Neural progenitor cell (in vitro differentiated cells): ENCODE measurements around the gene TDRD9.

Experiments
- EZH2phosphoT487 ChIP-seq: fragments of 200-600 bp; sonication (generic); IDR thresholded peaks from 2 replicates; pipeline ENCODE4 v1.6.1; 2017; ENCODE audit warnings: antibody characterized with exemption
- TF ChIP-seq, protein P1 (sequence below): fragments of 200-600 bp; sonication (generic); IDR thresholded peaks from 2 replicates; pipeline ENCODE4 v1.5.1; 2017; ENCODE audit warnings: antibody characterized with exemption, mild to moderate bottlenecking

DNA sequence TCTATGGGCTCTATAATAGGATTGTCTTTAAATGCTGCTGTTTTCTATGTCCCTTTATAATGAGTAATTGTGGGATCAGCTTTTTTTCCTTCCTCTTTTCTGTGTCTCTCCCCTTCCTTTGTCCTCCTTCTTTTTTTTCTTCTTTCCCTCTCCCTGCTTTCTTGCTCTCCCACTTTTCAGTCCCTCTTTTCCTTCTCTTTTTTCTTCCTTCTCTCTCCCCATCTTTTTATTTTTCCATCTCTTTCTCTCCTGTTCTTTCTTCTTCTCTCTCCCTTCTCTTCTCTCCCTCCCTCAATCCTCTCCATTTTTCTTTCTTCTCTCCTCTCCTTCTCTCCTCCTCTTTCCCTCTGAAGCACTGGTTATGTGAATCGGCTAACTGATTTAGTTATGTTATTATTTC, 76.6 kb downstream of the TDRD9 start:
- TF ChIP-seq, protein P1, sequence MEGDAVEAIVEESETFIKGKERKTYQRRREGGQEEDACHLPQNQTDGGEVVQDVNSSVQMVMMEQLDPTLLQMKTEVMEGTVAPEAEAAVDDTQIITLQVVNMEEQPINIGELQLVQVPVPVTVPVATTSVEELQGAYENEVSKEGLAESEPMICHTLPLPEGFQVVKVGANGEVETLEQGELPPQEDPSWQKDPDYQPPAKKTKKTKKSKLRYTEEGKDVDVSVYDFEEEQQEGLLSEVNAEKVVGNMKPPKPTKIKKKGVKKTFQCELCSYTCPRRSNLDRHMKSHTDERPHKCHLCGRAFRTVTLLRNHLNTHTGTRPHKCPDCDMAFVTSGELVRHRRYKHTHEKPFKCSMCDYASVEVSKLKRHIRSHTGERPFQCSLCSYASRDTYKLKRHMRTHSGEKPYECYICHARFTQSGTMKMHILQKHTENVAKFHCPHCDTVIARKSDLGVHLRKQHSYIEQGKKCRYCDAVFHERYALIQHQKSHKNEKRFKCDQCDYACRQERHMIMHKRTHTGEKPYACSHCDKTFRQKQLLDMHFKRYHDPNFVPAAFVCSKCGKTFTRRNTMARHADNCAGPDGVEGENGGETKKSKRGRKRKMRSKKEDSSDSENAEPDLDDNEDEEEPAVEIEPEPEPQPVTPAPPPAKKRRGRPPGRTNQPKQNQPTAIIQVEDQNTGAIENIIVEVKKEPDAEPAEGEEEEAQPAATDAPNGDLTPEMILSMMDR = no peak
- TF ChIP-seq EZH2phosphoT487 = no peak
